Superior temporal gyrus (tissue), 1 donor: ENCODE results near the gene C5AR1.
"Not testable (repeated sequence)": the region's sequence is repeated elsewhere in the genome, so short reads cannot be mapped to it uniquely, and the experiment has no call there.

Experiments
- DNase-seq: peaks from one replicate; pipeline ENCODE4 v3.0.0-alpha.2; 2016; ENCODE audit errors: extremely low spot score

Gene C5AR1

GRCh38 chr19:47284324-47284899 is 25.2 kb upstream of the C5AR1 start:
- peak; percentile 84 for DNase-seq

GRCh38 chr19:47296036-47296435 is 13.6 kb upstream of the C5AR1 start:
- DNase-seq = peak; percentile 93

GRCh38 chr19:47300867-47301266 is 8.8 kb upstream of the C5AR1 start:
- not testable (repeated sequence) for DNase-seq

- DNase-seq = no peak
These were observed 7.4 kb upstream of the C5AR1 start for GRCh38 chr19:47302249-47302648.

- no peak for DNase-seq
These were observed 5.7 kb upstream of the C5AR1 start for GRCh38 chr19:47303966-47304365.

GRCh38 chr19:47305309-47305751 is 4.3 kb upstream of the C5AR1 start:
- DNase-seq = peak; percentile 48

GRCh38 chr19:47306303-47306702 is 3.4 kb upstream of the C5AR1 start:
- DNase-seq = no peak

- DNase-seq = no peak
These were observed 623 bp upstream of the C5AR1 start for GRCh38 chr19:47309038-47309437.

GRCh38 chr19:47310323-47310722 is 662 bp downstream of the C5AR1 start:
- DNase-seq = no peak

GRCh38 chr19:47310819-47311218 is 1.2 kb downstream of the C5AR1 start:
- DNase-seq = no peak

GRCh38 chr19:47312366-47313006 is 2.8 kb downstream of the C5AR1 start:
- DNase-seq = no peak

- no peak for DNase-seq
These were observed 4.2 kb downstream of the C5AR1 start for GRCh38 chr19:47313754-47314295.

- DNase-seq = peak; percentile 16
These were observed 5.6 kb downstream of the C5AR1 start for GRCh38 chr19:47315125-47315821.

GRCh38 chr19:47316513-47316912 is 6.9 kb downstream of the C5AR1 start:
- DNase-seq = no peak

GRCh38 chr19:47319923-47320871 is 10.5 kb downstream of the C5AR1 start:
- DNase-seq = no peak

GRCh38 chr19:47321630-47322029 is 12.0 kb downstream of the C5AR1 start:
- DNase-seq = no peak

GRCh38 chr19:47322058-47322457 is 12.4 kb downstream of the C5AR1 start:
- no peak for DNase-seq

GRCh38 chr19:47323409-47323808 is 13.7 kb downstream of the C5AR1 start:
- no peak for DNase-seq

GRCh38 chr19:47323872-47324271 is 14.2 kb downstream of the C5AR1 start:
- no peak for DNase-seq

GRCh38 chr19:47324502-47324901 is 14.8 kb downstream of the C5AR1 start:
- no peak for DNase-seq

GRCh38 chr19:47330466-47330869 is 20.8 kb downstream of the C5AR1 start:
- peak; percentile 34 for DNase-seq

GRCh38 chr19:47331490-47331889 is 21.8 kb downstream of the C5AR1 start:
- DNase-seq = no peak
